HG03108 (cell line): ENCODE data around the gene TPP1.
A peak's percentile ranks its signal among the peaks of the same experiment; 100 is the strongest.

Experiments used
- ATAC-seq: cut with Tn5 transposase; IDR thresholded peaks from one replicate; pipeline ENCODE4 v1.9.1; 2021; ENCODE audit warnings: moderate library complexity; ENCODE audit not compliant: unreplicated experiment

Gene TPP1

DNA sequence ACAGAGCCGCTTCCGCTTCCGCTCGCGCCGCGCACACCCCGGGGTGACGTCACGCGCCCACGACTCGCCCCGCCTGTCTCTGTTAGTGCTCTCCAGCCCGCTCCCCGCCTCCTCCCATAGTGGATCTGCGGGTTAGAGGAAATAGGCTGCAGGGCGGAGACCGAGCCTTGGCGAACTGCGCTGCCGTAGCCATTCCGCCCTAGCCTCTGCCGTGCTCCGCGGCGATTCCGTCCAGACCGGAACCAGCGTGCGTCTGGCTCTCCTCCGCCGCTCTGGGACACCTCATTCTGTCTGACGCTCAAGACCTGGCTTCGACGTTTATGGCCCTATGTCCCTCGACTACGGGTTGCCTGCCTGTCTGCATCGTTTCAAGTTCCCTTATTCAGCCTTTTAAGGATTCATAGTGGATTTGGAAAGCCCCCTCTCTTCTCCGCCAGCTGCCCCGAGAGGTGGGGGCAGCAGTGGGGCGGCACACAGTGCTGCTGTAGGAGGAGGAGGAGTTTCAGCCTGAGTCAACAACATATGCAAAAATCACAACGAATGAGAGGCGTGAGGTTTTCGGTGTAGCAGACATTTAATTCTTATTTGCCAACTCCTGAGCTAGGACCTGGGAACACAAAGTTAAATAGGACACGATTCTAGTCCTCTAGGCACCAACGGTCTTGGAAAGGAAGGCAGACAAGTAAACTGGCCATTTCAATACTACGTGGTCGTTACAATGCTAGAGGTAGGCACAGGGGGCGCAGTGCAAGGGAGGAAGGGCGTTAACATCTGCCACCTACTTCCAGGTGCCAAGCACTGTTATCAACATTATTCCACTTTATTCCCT, 6.8 kb downstream of the TPP1 start, which contains the start of gene TAF10:
Gene TAF10, minus strand, starts transcription at position 4 of the 829 bp plus-strand sequence. CDS start 27 bp downstream, outside the sequence.
- peak; percentile 88 for ATAC-seq

DNA sequence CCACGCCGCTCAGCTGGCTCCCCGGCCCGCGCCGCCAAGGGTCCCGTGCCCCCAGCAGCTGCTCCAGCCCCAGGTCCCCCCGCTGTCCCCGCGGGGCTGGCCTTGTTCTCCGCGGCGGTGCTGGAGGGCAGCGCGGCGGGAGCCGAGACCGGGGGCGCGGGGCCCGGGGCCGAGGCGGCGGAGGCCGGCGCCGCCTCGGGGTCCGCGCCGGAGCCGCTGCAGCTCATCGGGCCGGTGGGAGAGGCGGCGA, 7.3 kb downstream of the TPP1 start:
- peak; percentile 4 for ATAC-seq

DNA sequence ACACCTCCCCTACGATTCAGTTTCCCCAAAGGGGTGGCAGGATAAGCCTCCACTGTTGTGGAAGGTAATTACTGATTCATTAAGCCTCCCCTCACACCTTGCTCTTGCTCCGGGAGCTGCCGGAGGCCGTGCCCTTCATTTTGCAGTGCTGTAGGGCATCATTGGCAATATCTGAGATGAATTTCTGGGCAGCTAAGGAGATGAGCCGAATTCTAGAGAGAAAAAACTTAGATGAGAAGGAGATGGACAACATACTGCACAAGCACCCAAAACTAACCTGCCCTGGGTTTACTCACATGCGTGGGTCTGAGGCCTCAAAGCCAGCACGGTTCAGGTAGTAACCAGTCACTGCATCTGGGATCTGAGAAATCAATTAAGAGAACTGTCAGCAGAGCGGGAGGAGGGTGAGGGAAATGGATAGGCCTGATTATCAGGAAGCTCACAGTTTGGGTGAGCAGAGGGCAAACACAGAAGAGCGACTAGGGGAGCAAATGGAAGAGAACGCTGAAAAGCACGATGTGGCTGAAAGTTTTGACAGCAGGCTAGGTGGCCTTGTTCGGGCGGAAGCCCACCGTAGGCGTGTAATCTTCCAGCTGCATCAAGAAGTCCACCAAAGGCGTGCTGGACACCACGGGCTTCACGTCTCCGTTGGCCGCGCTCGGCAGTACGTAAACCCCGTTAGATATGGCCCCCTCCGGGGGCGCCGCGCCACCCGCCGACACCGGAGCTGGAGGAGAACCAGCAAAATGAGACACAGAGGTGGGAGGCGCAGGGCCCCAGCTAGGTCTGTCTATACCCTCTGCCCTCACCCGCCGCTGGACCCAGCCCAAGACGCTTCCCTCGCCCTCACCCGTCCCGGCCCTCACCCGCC, 7.9 kb downstream of the TPP1 start:
- ATAC-seq = no peak

DNA sequence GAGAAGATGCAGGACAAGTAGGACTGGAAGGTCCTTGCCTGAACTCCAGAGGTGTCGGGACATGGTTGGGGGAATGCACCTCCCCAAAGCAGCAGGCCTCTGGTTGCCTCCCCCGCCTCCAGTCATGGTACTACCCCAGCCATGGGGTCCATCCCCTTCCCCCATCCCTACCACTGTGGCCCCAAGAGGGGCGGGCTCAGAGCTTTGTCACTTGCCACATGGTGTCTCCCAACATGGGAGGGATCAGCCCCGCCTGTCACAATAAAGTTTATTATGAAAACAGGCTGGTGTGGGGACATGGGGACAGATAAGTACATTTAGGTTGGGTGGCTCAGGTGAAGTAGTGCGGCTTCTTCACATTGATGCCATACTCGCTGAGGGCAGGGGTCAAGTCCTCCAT, 8.6 kb downstream of the TPP1 start:
- ATAC-seq = no peak

DNA sequence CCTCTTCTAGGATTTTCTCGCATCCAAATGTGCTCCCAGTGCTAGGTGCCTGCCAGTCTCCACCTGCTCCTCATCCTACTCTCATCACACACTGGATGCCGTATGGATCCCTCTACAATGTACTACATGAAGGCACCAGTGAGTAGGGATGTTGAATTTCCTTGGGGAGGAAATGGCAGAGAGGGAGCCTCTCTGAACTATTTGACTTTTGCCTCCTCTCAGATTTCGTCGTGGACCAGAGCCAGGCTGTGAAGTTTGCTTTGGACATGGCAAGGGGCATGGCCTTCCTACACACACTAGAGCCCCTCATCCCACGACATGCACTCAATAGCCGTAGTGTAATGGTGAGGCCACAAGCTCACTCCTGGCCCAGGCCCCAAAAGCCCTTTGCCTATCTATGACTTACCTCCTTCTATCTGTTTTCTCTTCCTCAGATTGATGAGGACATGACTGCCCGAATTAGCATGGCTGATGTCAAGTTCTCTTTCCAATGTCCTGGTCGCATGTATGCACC, 9.7 kb downstream of the TPP1 start:
- ATAC-seq = no peak

GRCh38 chr11:6608726-6609501, 10.3 kb downstream of the TPP1 start:
- ATAC-seq = no peak

DNA sequence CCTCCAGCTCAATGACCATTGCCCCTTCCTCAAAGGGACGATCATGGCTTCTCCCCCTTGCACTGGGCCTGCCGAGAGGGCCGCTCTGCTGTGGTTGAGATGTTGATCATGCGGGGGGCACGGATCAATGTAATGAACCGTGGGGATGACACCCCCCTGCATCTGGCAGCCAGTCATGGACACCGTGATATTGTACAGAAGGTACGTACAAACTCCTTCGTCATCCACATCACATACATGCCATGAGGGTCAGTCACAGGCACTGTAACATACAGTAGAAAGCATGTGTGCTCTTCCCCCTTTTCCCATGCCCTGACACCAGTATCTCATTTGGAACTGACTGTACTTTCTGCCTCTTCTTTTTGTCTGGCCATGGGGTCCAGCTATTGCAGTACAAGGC, 11.2 kb downstream of the TPP1 start:
- no peak for ATAC-seq

GRCh38 chr11:6607190-6607795, 11.9 kb downstream of the TPP1 start:
- ATAC-seq = no peak

GRCh38 chr11:6606471-6607189, 12.6 kb downstream of the TPP1 start:
- peak; percentile 59 for ATAC-seq

DNA sequence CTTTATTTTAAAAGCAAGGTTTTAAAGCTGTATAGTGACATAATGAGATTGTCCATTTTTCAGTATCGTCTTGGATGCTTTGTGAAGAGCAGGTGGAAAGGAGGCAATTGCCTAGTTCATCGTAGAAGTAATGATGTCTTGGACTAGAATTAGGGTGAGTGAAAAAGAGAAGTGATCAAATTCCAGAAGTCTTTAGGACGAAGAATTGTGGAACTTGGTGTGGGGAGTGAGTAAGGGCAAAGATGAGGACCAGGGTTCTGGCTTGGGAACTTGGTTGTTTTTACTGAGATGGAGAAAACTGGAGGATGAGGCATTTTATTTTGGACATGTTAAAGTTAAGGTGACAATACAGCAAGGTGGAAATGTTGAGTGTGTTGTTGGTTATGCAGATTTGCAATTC, 14.4 kb downstream of the TPP1 start:
- ATAC-seq = no peak

DNA sequence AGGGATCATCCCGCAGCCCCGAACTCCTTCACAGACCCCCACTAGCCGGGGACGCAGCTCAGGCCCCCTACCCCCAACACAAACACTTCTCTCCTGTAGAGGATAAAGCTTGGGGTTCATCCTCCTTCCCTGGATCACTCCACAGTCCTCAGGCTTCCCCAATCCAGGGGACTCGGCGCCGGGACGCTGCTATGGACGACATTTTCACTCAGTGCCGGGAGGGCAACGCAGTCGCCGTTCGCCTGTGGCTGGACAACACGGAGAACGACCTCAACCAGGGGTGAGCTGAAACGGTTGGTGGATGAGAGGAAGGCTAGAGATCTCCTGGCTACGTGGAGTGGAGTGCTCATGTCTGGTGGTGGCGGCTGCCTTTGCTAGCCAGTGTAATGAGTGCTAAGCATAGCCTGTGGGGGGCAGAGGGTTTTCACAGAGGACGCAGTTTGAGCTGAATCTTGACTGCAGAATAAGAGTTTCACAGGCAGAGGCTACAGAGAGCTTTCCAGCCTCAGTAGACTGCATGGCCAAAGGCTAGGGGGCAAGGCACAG, 15.1 kb downstream of the TPP1 start:
- ATAC-seq = peak; percentile 33

DNA sequence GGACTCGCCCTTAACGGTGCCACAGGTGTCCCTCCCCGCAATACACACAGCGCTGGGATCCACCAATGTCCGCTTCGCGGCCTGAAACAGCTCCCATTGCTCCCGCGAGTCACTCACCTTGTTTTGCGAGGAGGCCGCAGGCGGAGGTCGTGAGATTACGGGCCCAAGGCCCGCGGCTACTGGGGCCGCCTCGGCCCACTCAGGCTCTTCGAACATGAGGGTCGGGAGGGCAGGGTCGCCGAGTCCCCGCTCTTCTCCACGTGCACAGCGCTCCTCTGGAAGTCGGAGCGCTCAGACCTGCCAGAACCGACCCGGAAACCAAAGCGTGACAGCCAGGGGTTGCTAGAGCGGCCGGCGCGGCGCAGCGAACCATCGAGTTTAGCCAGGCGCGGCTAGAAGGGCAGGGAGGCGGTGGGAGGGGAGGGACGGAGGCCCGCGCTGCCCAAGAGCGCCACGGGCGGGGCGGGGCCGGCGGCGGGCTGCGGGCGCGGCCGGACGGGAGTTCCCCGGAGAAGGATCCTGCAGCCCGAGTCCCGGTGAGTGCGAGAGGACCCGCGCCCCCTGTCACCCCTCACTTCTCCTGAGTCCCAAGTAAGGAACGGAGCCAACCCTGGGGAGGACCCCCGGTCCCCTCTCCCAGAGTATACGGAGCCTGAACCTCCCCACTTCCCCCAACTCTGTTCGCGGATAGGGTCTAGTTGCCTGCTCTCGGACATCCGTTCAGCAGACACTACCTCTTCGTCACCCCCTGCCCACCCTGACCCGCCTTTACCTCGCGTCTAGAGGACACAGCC, 15.7 kb downstream of the TPP1 start, which contains the start of the genes ILK and RRP8:
Gene ILK, plus strand, starts transcription at position 488 of the 794 bp plus-strand sequence. CDS start 498 bp downstream, outside the sequence.
Gene RRP8, minus strand, starts transcription at position 330 of the 794 bp plus-strand sequence. Its CDS starts 114 bp downstream, at position 216.
- peak; percentile 61 for ATAC-seq

DNA sequence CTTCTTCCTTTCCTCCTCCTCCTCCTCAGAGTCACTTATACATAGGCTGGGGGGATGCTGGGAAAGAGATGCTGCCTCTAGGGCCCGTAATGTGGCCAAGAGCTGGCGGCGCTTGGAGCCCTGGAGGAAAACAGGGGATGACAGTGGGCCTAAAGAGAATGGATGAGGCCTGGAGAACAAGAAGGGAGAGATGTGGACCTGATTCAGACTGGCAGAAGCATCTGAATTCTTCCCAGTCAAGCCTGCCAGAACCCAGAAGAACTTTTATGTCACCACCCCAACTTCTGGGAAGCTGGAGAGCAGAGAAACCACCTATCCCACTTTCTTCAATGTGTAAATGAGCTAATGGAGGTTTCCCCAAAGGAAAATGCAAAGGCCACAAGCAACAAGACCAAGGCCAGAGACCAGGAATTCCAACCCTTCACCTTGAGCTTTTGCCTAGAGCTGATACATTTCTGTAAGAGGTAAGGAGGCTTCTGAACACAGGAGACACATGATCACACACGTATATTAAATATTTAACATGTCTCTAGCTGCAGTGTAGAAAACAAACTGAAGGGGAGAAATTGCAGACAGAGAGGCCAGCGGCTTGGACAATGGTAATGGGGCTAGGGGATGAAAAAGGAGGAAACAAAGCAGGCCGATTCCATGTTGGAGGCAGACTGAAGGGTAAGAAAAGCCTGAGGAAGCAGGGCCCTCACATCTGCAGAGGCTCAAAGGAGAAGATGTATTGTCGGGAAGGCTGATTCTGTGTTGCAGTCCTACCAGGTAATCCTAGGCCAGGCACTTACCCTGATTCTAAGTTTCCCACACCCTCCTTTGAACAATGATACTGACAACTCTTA, 16.9 kb downstream of the TPP1 start:
- no peak for ATAC-seq

GRCh38 chr11:6601041-6601461, 18.2 kb downstream of the TPP1 start:
- ATAC-seq = no peak

- ATAC-seq = no peak
Observed at GRCh38 chr11:6599881-6600390, 19.3 kb downstream of the TPP1 start.

- ATAC-seq = no peak
Observed at GRCh38 chr11:6599449-6599848, 19.8 kb downstream of the TPP1 start.

DNA sequence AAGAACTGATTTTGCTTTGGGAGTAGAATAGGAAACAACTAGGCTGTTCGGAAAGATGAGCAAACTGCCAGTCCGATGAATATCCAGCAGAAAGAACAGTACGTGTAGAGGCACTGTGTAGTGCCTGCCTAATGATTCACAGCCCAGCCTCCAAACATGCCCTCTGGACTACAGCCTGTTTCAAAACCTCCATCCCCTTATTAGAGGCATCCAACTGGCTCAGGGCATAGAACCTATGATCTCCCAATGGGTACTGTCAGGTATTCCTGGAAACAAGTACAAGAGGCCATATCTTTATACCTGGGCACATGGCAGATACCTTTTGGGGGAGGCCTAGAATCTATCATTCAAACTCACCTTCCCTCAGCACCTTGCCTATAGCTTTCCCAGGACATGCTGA, 20.7 kb downstream of the TPP1 start:
- no peak for ATAC-seq
